ENCODE results near the gene ENO2. TPM values are rescaled to one million over a fixed set of nuclear protein-coding genes. Genes with fewer than 3 reads are reported as not detected.

The ENO2 gene
- total RNA-seq, 1 donor from 2014 or later, result 41.8 TPM

- no peaks in the 10 kb centered on the region for H3K9me3 ChIP-seq
- TF ChIP-seq, protein P1, sequence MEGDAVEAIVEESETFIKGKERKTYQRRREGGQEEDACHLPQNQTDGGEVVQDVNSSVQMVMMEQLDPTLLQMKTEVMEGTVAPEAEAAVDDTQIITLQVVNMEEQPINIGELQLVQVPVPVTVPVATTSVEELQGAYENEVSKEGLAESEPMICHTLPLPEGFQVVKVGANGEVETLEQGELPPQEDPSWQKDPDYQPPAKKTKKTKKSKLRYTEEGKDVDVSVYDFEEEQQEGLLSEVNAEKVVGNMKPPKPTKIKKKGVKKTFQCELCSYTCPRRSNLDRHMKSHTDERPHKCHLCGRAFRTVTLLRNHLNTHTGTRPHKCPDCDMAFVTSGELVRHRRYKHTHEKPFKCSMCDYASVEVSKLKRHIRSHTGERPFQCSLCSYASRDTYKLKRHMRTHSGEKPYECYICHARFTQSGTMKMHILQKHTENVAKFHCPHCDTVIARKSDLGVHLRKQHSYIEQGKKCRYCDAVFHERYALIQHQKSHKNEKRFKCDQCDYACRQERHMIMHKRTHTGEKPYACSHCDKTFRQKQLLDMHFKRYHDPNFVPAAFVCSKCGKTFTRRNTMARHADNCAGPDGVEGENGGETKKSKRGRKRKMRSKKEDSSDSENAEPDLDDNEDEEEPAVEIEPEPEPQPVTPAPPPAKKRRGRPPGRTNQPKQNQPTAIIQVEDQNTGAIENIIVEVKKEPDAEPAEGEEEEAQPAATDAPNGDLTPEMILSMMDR (IDR thresholded peaks at IDR 0.05), result no peak
- no peak overlapping the region for H3K4me3 ChIP-seq
- peak overlapping the region; percentile 55 for H3K27ac ChIP-seq
- peaks cover 48% of the 10 kb centered on the region for H3K4me1 ChIP-seq
- intact Hi-C loops (cut with DNase I), result no loop called here
- no peaks in the 10 kb centered on the region for H3K36me3 ChIP-seq
- DNase-seq (peak; percentile 58), ATAC-seq (no peak)
- no peaks in the 10 kb centered on the region for H3K27me3 ChIP-seq
These were observed 41.0 kb downstream of the ENO2 start for GRCh38 chr12:6955108-6956020.

GRCh38 chr12:6956021-6956727 is 41.8 kb downstream of the ENO2 start:
- ATAC-seq, result no peak
- intact Hi-C loops (cut with DNase I), result no loop called here
- TF ChIP-seq, protein P1 (IDR thresholded peaks at IDR 0.05), result no peak

DNA sequence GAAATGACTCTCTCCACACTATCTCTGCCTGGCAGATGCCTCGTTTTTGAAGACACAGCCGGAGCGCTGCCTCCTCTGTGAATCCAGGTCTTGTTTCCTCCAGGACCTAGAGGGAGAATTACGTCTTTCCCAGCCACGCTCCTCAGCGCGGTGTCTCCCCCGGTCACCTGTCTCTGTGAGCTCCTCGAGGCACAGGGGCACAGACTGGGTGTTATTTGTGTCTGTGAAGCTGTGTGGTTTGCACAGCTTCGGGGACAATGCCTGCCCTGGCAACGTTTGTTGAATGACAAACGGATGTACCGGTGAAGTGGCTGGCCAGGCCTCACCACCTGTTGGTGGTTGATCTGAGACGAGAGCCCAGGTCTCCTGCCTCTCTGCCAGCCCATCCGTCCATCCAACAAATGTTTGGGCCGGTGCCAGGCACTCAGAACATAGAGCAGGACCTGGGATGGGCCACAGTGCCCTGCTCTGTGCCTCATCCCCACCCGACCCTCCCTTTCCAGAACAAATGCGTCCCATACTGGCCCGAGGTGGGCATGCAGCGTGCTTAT is 42.8 kb downstream of the ENO2 start:
- Histone ChIP-seq H3K27me3 (no peaks in the 10 kb centered on the region), H3K4me1 (peaks cover 61% of the 10 kb centered on the region), H3K4me3 (no peak overlapping the region), H3K9me3 (no peaks in the 10 kb centered on the region), H3K27ac (peak overlapping the region; percentile 17), H3K36me3 (no peaks in the 10 kb centered on the region)
- TF ChIP-seq, protein P1 (IDR thresholded peaks at IDR 0.05), result no peak
- ATAC-seq, result no peak
- intact Hi-C loops (cut with DNase I), result no loop called here
- no peak for DNase-seq

More at GRCh38 chr12:6956021-6956727, 41.8 kb downstream of the ENO2 start:
- H3K27me3 ChIP-seq, result no peaks in the 10 kb centered on the region
- no peaks in the 10 kb centered on the region for H3K9me3 ChIP-seq
- H3K27ac ChIP-seq, result no peak overlapping the region
- H3K4me3 ChIP-seq, result no peak overlapping the region
- peak; percentile 72 for DNase-seq
- peaks cover 51% of the 10 kb centered on the region for H3K4me1 ChIP-seq
- H3K36me3 ChIP-seq, result no peaks in the 10 kb centered on the region

DNA sequence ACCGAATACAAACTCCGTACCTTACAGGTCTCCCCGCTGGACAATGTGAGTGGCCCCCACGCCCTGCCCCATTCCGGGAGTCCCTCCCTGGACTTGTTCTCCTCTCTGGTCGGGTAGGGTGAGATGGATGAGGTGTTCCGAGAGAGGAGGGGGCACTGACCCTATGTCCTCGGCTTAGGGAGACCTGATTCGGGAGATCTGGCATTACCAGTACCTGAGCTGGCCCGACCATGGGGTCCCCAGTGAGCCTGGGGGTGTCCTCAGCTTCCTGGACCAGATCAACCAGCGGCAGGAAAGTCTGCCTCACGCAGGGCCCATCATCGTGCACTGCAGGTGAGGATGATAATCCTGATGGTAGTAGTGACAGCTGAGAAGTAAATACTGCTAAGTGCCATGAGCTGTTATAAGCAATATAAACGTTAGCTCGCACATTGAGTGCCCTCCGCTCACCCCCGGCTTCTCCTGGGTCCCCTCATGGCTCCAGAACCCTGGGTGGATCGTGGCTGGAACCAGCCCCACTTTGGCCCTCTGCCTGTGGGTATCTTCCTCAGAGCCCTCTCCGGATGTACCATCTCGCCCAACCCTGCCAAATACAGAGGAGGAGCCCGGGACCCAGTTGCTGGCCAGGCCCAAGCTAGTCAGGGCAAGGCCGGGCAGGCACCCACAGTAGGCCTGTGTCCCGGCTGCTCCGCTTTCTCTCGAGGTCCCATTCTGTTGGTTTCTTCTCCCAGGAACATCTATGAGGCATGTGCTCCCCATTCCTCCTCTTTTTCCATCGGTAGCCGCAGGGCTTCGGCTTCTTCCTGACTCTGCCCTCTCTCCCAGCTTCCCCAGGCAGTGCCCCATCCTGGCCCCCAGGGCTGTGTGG is 43.6 kb downstream of the ENO2 start:
- TF ChIP-seq, protein P1 (IDR thresholded peaks at IDR 0.05), result no peak
- no peak for DNase-seq
- Histone ChIP-seq H3K9me3 (no peaks in the 10 kb centered on the region), H3K27ac (peak overlapping the region; percentile 71), H3K4me3 (no peak overlapping the region), H3K36me3 (no peaks in the 10 kb centered on the region), H3K27me3 (no peaks in the 10 kb centered on the region), H3K4me1 (peaks cover 66% of the 10 kb centered on the region)
- no peak for ATAC-seq
- intact Hi-C loops (cut with DNase I), result no loop called here

DNA sequence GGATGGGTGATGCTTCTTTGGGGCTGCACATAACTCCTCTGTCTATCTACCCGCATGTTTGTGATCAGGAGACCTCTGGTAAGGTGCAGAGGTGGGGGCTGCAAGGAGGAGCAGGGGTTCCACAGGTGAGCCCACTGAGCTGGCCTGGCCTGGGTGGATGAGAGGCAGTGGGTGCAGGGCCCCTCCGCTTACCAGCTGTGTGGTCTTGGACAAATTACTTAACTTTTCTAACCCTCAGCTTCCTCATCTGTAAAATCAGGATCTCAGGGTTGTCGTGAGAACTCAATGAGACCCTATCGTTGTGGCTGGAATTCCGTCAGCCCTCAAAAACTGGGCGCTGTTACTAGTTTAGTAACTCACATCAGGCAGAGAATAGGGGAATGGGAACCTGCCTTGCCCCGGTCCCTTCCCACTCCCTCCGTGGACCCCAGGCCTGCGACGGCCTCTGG is 44.3 kb downstream of the ENO2 start:
- Histone ChIP-seq H3K36me3 (no peaks in the 10 kb centered on the region), H3K27ac (peak overlapping the region; percentile 71), H3K9me3 (no peaks in the 10 kb centered on the region), H3K4me3 (peak overlapping the region; percentile 8), H3K4me1 (peaks cover 66% of the 10 kb centered on the region), H3K27me3 (no peaks in the 10 kb centered on the region)
- TF ChIP-seq, protein P1 (IDR thresholded peaks at IDR 0.05), result no peak
- intact Hi-C loops (cut with DNase I), result no loop called here
- ATAC-seq (no peak), DNase-seq (no peak)
